Uterus (tissue), 4 donors: ENCODE results near the gene FGFR3. TPM values are rescaled to one million over a fixed set of nuclear protein-coding genes. Genes with fewer than 3 reads are reported as not detected.

Experiments used
- DNase-seq, 2 donors: peaks; one replicate each; pipeline ENCODE4 v3.0.0-alpha.2; 2019 to 2020
- H3K27ac ChIP-seq, 2 donors: fragments of 200-600 bp; sonication (generic); 1 replicate in 1 of 2; 2 replicates in 1 of 2; pipeline ENCODE4 v1.5.1; 2016 to 2018
- H3K27me3 ChIP-seq, 2 donors: fragments of 200-600 bp; sonication (generic); one replicate each; pipeline ENCODE4 v1.5.1; 2018 to 2019; ENCODE audit warnings: control low read depth in 1 of 2
- H3K36me3 ChIP-seq, 2 donors: fragments of 200-600 bp; sonication (generic); one replicate each; pipeline ENCODE4 v1.5.1; 2019; ENCODE audit warnings: control low read depth in 1 of 2
- H3K4me1 ChIP-seq, 2 donors: fragments of 200-600 bp; sonication (generic); one replicate each; pipeline ENCODE4 v1.5.1; 2018 to 2019; ENCODE audit warnings: control low read depth in 1 of 2
- H3K4me3 ChIP-seq, 2 donors: fragments of 200-600 bp; sonication (generic); 1 replicate in 1 of 2; 2 replicates in 1 of 2; pipeline ENCODE4 v1.5.1; 2018 to 2019; ENCODE audit warnings: mild to moderate bottlenecking in 1 of 2
- H3K9me3 ChIP-seq, 2 donors: fragments of 200-600 bp; sonication (generic); one replicate each; pipeline ENCODE4 v1.5.1; 2019; ENCODE audit warnings: control low read depth in 1 of 2
- POLR2A ChIP-seq, 2 donors: fragments of 450-650 bp; IDR thresholded peaks; one replicate each; pipeline ENCODE4 v1.6.1; 2016; ENCODE audit warnings: antibody characterized with exemption in 2 of 2, mild to moderate bottlenecking in 1 of 2, moderate library complexity in 1 of 2
- intact Hi-C: fragments of 100-400 bp; cut with DNase I; formaldehyde crosslinking; loops from one replicate; pipeline ENCODE4 v1.15.1; 2023; ENCODE audit warnings: low total_unique reads
- total RNA-seq, 4 donors: library from RNA; depleted of rRNA in 3 of 4; stranded (reverse); fragments of >200 nt in 3 of 4; gene quantifications; one replicate each; pipeline versions ENCODE4 v1.1.0 to v1.2.4, GENCODE V29; 2014 to 2023
- TF ChIP-seq, protein P1 (sequence below), 4 experiments: fragments of 200-600 bp in 2 of 4; fragments of 450-650 bp in 2 of 4; sonication (generic) in 2 of 4; IDR thresholded peaks; one replicate each; pipeline ENCODE4 v1.5.1; 2016 to 2019; ENCODE audit warnings: antibody characterized with exemption in 4 of 4, mild to moderate bottlenecking in 2 of 4, moderate library complexity in 1 of 4
- donor health status: DM: yes; HTN: yes; CAD: no.

FGFR3 gene
- total RNA-seq, 4 donors from 2014 or later = 0.29 to 6.4 (median 4.3) TPM

DNA sequence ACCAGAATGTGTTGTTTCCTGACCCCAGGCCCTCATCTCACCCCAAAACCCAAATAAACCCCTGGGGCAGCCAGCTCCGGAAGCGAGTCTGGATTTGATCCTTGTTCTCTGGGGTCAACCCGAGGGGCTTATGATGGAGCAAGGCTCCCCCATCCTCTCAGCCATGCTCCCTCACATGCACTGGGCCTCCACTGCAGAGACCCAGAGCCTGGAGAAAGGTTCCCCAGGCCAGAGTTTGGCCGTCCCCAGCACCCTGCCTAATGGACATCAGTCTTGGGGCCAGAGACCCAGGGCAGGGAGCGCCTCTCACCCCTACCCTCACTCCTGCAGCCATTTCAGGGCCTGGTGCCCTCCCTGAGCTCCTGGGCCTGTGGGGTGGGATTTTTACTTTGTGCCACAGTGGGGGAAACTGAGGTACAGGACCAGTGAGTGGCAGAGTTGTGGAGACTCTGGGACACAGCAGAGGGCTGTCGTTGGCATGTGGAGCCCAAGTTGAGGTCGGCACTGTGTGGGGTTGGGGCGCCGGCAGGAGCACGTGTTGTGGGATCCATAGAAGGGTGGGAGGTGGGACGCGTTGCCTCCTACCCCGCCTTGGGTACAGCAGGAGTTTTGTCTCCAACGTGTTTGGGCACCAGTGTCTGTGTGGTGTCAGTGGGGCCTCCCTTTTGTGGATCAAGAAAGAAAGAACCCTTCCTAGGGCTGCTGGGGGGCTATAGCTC lies 3.6 kb downstream of the FGFR3 start:
- Histone ChIP-seq H3K4me3 (no peak overlapping the region), H3K9me3 (no peaks in the 10 kb centered on the region), H3K27ac (no peak overlapping the region), H3K36me3 (no peaks in the 10 kb centered on the region), H3K4me1 (peaks cover 0 to 17% of the 10 kb centered on the region in 2 donors), H3K27me3 (peaks cover 15 to 16% of the 10 kb centered on the region in 2 donors)
- intact Hi-C loops = no loop called here
- no peak for DNase-seq
- TF ChIP-seq POLR2A (IDR thresholded peaks at IDR 0.05) = no peak
- TF ChIP-seq, protein P1, sequence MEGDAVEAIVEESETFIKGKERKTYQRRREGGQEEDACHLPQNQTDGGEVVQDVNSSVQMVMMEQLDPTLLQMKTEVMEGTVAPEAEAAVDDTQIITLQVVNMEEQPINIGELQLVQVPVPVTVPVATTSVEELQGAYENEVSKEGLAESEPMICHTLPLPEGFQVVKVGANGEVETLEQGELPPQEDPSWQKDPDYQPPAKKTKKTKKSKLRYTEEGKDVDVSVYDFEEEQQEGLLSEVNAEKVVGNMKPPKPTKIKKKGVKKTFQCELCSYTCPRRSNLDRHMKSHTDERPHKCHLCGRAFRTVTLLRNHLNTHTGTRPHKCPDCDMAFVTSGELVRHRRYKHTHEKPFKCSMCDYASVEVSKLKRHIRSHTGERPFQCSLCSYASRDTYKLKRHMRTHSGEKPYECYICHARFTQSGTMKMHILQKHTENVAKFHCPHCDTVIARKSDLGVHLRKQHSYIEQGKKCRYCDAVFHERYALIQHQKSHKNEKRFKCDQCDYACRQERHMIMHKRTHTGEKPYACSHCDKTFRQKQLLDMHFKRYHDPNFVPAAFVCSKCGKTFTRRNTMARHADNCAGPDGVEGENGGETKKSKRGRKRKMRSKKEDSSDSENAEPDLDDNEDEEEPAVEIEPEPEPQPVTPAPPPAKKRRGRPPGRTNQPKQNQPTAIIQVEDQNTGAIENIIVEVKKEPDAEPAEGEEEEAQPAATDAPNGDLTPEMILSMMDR (IDR thresholded peaks at IDR 0.05) = no peak

DNA sequence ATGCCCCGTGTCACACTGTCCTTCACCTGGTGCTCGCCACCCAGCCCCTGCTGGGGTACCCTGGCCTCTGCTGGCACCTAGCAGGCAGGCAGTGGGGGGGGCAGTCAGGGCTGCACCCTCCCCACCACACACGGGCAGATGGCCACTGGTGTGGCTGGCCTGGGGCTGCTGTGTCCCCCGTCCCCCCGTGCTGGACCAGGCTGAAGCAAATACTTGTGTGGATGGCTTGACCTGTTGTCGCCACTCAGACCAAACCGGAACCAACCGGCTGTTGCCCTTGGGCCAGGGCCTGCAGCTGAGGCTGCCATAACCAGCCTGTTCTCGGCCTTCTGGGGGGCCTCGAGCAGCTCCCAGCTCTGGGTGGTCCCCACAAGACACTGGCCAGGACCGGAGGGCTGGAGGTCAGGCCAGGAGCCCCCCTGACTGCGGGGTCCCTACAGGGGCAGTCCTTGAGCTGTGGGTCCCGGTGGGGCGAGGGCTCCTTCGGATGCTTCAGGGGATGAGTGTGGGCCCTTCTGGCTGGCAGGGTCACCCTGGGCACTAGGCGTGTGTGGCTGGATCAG lies 4.3 kb downstream of the FGFR3 start:
- Histone ChIP-seq H3K9me3 (no peaks in the 10 kb centered on the region), H3K27me3 (peaks cover 15 to 16% of the 10 kb centered on the region in 2 donors), H3K27ac (no peak overlapping the region), H3K4me1 (peaks cover 0 to 17% of the 10 kb centered on the region in 2 donors), H3K4me3 (no peak overlapping the region), H3K36me3 (no peaks in the 10 kb centered on the region)
- TF ChIP-seq POLR2A (IDR thresholded peaks at IDR 0.05) = no peak
- TF ChIP-seq, protein P1 (IDR thresholded peaks at IDR 0.05) = no peak
- DNase-seq = no peak
- intact Hi-C loops = no loop called here

DNA sequence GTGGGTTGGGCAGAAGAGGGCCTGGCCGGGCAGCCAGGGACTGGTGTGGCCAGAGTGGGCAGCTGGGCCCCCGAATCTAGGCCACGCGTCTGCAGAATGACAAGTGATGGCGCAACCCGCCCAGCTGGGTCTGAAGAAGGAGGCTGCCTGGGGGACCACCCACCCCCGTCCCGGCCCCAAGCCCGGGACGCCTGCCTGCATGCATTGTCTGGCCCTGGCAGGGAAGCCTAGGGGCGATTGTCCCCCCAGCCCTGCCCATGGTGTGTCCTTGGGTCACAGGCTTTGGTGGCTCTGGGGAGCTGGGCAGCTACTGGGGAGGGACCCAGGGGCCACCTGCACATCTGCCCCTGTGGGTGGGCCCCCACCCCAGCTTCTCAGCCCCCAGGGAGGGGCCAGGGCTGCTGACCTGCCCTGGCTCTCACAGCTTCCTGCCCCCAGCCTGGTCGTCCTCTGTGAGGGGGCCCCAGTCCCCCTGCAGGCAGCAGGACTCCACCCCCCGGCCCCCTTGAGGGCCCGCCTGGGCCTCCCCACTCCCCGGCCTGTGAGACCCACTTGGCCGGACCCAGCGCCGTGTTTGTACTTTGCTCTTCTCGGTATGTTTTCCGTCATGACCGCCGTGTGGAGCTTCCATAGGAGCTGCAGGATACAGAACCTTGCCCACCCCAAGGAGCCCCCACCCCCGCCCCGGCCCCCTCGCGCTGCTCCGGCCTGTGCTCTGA lies 4.9 kb downstream of the FGFR3 start:
- no peak for TF ChIP-seq POLR2A (IDR thresholded peaks at IDR 0.05)
- TF ChIP-seq, protein P1 (IDR thresholded peaks at IDR 0.05) = no peak
- Histone ChIP-seq H3K27ac (no peak overlapping the region), H3K4me1 (peaks cover 0 to 17% of the 10 kb centered on the region in 2 donors), H3K9me3 (no peaks in the 10 kb centered on the region), H3K4me3 (no peak overlapping the region), H3K27me3 (peaks cover 15 to 16% of the 10 kb centered on the region in 2 donors), H3K36me3 (no peaks in the 10 kb centered on the region)
- intact Hi-C loops = no loop called here
- no peak for DNase-seq

DNA sequence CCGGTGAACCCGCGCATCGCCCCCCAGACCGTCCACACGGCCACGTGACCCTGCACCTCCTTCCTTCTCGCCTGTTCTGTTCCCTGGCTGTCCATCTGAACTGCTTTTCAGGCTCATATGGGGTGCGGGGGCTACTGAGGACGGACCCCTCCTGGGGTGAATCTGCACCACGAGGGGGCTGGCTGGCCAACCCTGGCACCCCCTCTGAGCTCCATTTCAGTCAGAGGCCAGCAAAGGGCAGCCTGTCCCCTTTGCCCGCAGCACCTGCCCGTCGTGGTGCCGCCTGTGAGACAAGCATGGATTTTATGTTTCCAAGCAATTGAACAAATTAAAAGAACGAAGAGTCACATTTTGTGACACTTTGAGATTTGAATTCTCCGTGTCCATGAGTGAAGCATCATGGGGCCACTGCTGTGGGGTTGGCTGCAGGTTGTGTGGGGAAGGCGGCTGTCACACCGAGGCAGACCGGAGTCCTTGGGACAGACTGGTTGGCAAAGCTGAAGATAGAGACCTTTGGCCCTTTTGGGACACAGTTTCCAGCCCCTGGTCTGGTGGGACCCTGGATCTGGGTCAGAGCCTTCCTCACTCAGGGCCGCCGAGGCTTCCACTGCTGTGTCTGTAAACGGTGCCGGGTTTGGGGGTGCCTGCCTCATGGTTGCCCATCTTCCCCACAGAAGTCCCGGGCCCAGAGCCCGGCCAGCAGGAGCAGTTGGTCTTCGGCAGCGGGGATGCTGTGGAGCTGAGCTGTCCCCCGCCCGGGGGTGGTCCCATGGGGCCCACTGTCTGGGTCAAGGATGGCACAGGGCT lies 5.7 kb downstream of the FGFR3 start:
- Histone ChIP-seq H3K4me1 (peaks cover 0 to 16% of the 10 kb centered on the region in 2 donors), H3K4me3 (no peak overlapping the region), H3K27me3 (peaks cover 15 to 16% of the 10 kb centered on the region in 2 donors), H3K36me3 (no peaks in the 10 kb centered on the region), H3K9me3 (no peaks in the 10 kb centered on the region), H3K27ac (no peak overlapping the region)
- DNase-seq = no peak
- no peak for TF ChIP-seq POLR2A (IDR thresholded peaks at IDR 0.05)
- TF ChIP-seq, protein P1 (IDR thresholded peaks at IDR 0.05) = no peak
- intact Hi-C loops = no loop called here
